HTR-8/SVneo (cell line): Measurements from ENCODE around the gene PYGB.
"Not testable (repeated sequence)": the region's sequence is repeated elsewhere in the genome, so short reads cannot be mapped to it uniquely, and the experiment has no call there.

ENCODE experiments used
- DNase-seq: peaks from one replicate; pipeline ENCODE4 v3.0.0; 2011; ENCODE audit warnings: low spot score, mixed read lengths; ENCODE audit not compliant: insufficient read length
- FAIRE-seq: peaks from 2 replicates; lab custom pipeline; 2011; peaks lifted over from hg19 to GRCh38; lab: Jason Lieb, UNC

Gene PYGB

GRCh38 chr20:25259358-25259757 is 11.5 kb downstream of the PYGB start:
- FAIRE-seq: no peak
- no peak for DNase-seq

GRCh38 chr20:25259788-25260254 is 11.9 kb downstream of the PYGB start:
- DNase-seq (no peak), FAIRE-seq (no peak)

GRCh38 chr20:25260770-25261437 is 13.0 kb downstream of the PYGB start:
- FAIRE-seq: not testable (repeated sequence)

GRCh38 chr20:25269057-25269832 is 21.4 kb downstream of the PYGB start:
- no peak for FAIRE-seq
- DNase-seq: no peak

More at GRCh38 chr20:25260770-25261437, 13.0 kb downstream of the PYGB start:
- DNase-seq: not testable (repeated sequence)

GRCh38 chr20:25269833-25270170 is 21.9 kb downstream of the PYGB start:
- FAIRE-seq (no peak), DNase-seq (no peak)

GRCh38 chr20:25270829-25271251 is 23.0 kb downstream of the PYGB start:
- DNase-seq: no peak
- no peak for FAIRE-seq

- DNase-seq (no peak), FAIRE-seq (no peak)
Observed at GRCh38 chr20:25271486-25272222, 23.8 kb downstream of the PYGB start.

GRCh38 chr20:25272223-25273000 is 24.5 kb downstream of the PYGB start:
- no peak for FAIRE-seq
- no peak for DNase-seq

- no peak for DNase-seq
- FAIRE-seq: no peak
Observed at GRCh38 chr20:25273046-25273445, 25.2 kb downstream of the PYGB start.

- no peak for DNase-seq
- no peak for FAIRE-seq
Observed at GRCh38 chr20:25273541-25274358, 25.9 kb downstream of the PYGB start.

GRCh38 chr20:25274481-25274880 is 26.6 kb downstream of the PYGB start:
- DNase-seq (no peak), FAIRE-seq (no peak)

GRCh38 chr20:25274891-25275812 is 27.3 kb downstream of the PYGB start:
- no peak for DNase-seq
- no peak for FAIRE-seq

GRCh38 chr20:25275813-25276532 is 28.1 kb downstream of the PYGB start:
- DNase-seq (no peak), FAIRE-seq (no peak)

- DNase-seq (no peak), FAIRE-seq (no peak)
Observed at GRCh38 chr20:25276533-25277050, 28.7 kb downstream of the PYGB start.

GRCh38 chr20:25277051-25277801 is 29.3 kb downstream of the PYGB start:
- DNase-seq (no peak), FAIRE-seq (no peak)

GRCh38 chr20:25277941-25278521 is 30.1 kb downstream of the PYGB start:
- DNase-seq (no peak), FAIRE-seq (no peak)
